Panc1 (cell line): ENCODE results near the gene EREG.

Experiments
- POLR2AphosphoS5 ChIP-seq: IDR thresholded peaks from 2 replicates; pipeline ENCODE4 v1.6.1; 2012; ENCODE audit warnings: mild to moderate bottlenecking, low read depth, low read length, moderate library complexity
- SIN3A ChIP-seq: IDR thresholded peaks from 2 replicates; pipeline ENCODE4 v1.6.1; 2012; ENCODE audit warnings: low read depth, mild to moderate bottlenecking, low read length, moderate library complexity, borderline replicate concordance; ENCODE audit not compliant: insufficient read depth
- TCF7L2 ChIP-seq: IDR thresholded peaks from 2 replicates; pipeline ENCODE4 v1.6.1; 2011; ENCODE audit warnings: mild to moderate bottlenecking, low read depth, low read length, inconsistent platforms
- TF ChIP-seq, protein P1 (sequence below): fragments of 450-650 bp; IDR thresholded peaks from 2 replicates; pipeline ENCODE4 v1.5.1; 2017; ENCODE audit warnings: mild to moderate bottlenecking
- TF ChIP-seq, protein P2 (sequence below), 2 experiments: IDR thresholded peaks; 2 replicates each; pipeline ENCODE4 v1.6.1; 2011 to 2012; ENCODE audit warnings: low read depth in 2 of 2, control low read depth in 1 of 2, low read length in 1 of 2, mild to moderate bottlenecking in 1 of 2, moderate library complexity in 1 of 2; ENCODE audit not compliant: insufficient read depth in 1 of 2

DNA sequence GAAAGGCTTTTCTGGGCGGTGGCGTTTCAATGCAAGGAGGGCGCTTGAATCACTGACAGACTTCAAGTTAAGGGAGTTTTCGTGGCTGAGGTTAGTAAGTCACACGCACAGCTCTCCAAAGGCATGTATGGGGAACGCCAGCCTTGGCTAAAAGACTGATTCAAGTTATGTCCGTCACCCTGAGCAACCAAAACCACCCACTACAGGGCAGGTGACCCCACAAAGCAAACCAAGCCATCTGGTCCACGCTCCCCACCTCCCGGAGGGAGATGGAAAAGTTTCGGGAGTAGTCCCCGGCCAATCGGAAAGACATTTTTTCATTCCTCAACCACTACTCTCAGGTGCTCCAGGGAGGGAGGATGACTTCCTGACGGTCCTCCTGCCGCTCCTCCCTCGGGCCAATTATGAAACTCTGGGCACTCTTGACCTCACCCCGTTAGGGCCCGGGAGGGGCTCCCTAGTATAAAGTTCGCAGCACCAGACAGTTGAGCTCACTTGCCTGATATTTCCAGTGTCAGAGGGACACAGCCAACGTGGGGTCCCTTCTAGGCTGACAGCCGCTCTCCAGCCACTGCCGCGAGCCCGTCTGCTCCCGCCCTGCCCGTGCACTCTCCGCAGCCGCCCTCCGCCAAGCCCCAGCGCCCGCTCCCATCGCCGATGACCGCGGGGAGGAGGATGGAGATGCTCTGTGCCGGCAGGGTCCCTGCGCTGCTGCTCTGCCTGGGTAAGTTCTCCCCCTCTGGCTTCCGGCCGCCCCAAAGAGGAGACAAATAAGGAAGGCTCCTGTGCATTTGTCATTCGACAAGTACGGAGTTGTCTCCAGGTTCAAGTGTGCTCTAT lies at the start of gene EREG:
- TF ChIP-seq, protein P1, sequence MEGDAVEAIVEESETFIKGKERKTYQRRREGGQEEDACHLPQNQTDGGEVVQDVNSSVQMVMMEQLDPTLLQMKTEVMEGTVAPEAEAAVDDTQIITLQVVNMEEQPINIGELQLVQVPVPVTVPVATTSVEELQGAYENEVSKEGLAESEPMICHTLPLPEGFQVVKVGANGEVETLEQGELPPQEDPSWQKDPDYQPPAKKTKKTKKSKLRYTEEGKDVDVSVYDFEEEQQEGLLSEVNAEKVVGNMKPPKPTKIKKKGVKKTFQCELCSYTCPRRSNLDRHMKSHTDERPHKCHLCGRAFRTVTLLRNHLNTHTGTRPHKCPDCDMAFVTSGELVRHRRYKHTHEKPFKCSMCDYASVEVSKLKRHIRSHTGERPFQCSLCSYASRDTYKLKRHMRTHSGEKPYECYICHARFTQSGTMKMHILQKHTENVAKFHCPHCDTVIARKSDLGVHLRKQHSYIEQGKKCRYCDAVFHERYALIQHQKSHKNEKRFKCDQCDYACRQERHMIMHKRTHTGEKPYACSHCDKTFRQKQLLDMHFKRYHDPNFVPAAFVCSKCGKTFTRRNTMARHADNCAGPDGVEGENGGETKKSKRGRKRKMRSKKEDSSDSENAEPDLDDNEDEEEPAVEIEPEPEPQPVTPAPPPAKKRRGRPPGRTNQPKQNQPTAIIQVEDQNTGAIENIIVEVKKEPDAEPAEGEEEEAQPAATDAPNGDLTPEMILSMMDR = no peak
- no peak for TF ChIP-seq POLR2AphosphoS5
- TF ChIP-seq SIN3A = no peak
- TF ChIP-seq, protein P2, sequence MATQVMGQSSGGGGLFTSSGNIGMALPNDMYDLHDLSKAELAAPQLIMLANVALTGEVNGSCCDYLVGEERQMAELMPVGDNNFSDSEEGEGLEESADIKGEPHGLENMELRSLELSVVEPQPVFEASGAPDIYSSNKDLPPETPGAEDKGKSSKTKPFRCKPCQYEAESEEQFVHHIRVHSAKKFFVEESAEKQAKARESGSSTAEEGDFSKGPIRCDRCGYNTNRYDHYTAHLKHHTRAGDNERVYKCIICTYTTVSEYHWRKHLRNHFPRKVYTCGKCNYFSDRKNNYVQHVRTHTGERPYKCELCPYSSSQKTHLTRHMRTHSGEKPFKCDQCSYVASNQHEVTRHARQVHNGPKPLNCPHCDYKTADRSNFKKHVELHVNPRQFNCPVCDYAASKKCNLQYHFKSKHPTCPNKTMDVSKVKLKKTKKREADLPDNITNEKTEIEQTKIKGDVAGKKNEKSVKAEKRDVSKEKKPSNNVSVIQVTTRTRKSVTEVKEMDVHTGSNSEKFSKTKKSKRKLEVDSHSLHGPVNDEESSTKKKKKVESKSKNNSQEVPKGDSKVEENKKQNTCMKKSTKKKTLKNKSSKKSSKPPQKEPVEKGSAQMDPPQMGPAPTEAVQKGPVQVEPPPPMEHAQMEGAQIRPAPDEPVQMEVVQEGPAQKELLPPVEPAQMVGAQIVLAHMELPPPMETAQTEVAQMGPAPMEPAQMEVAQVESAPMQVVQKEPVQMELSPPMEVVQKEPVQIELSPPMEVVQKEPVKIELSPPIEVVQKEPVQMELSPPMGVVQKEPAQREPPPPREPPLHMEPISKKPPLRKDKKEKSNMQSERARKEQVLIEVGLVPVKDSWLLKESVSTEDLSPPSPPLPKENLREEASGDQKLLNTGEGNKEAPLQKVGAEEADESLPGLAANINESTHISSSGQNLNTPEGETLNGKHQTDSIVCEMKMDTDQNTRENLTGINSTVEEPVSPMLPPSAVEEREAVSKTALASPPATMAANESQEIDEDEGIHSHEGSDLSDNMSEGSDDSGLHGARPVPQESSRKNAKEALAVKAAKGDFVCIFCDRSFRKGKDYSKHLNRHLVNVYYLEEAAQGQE (IDR thresholded peaks at IDR 0.05; ENCODE audit: insufficient read depth in 1 of 2, low read depth in 2 of 2, low read length in 1 of 2) = no peak
- TF ChIP-seq TCF7L2 = no peak
